Superior temporal gyrus (tissue), 1 donor: Measurements from ENCODE around the gene SYNJ2.
A peak's percentile ranks its signal among the peaks of the same experiment; 100 is the strongest.

ENCODE experiments used
- DNase-seq: peaks from one replicate; pipeline ENCODE4 v3.0.0-alpha.2; 2016; ENCODE audit errors: extremely low spot score

SYNJ2 gene

GRCh38 chr6:158010591-158011477 is 29.2 kb downstream of the SYNJ2 start:
- DNase-seq = no peak

GRCh38 chr6:158011478-158011920 is 29.8 kb downstream of the SYNJ2 start:
- peak; percentile 95 for DNase-seq

GRCh38 chr6:158011980-158012566 is 30.4 kb downstream of the SYNJ2 start:
- no peak for DNase-seq

- no peak for DNase-seq
Observed at GRCh38 chr6:158013904-158014504, 32.3 kb downstream of the SYNJ2 start.

GRCh38 chr6:158014505-158015187 is 33.0 kb downstream of the SYNJ2 start:
- DNase-seq = no peak

GRCh38 chr6:158015188-158015506 is 33.5 kb downstream of the SYNJ2 start:
- no peak for DNase-seq

- peak; percentile 70 for DNase-seq
Observed at GRCh38 chr6:158016571-158017383, 35.1 kb downstream of the SYNJ2 start.

GRCh38 chr6:158017621-158018040 is 36.0 kb downstream of the SYNJ2 start:
- no peak for DNase-seq

- DNase-seq = peak; percentile 67
Observed at GRCh38 chr6:158018041-158018771, 36.5 kb downstream of the SYNJ2 start.

GRCh38 chr6:158018851-158019361 is 37.2 kb downstream of the SYNJ2 start:
- DNase-seq = no peak

- DNase-seq = no peak
Observed at GRCh38 chr6:158019416-158019815, 37.8 kb downstream of the SYNJ2 start.

- no peak for DNase-seq
Observed at GRCh38 chr6:158020272-158020711, 38.6 kb downstream of the SYNJ2 start.

GRCh38 chr6:158020811-158021210 is 39.1 kb downstream of the SYNJ2 start:
- no peak for DNase-seq

GRCh38 chr6:158021376-158021775 is 39.7 kb downstream of the SYNJ2 start:
- no peak for DNase-seq

GRCh38 chr6:158021814-158022748 is 40.4 kb downstream of the SYNJ2 start:
- DNase-seq = no peak

- DNase-seq = no peak
Observed at GRCh38 chr6:158022749-158023596, 41.3 kb downstream of the SYNJ2 start.

GRCh38 chr6:158023597-158023939 is 41.9 kb downstream of the SYNJ2 start:
- no peak for DNase-seq

- DNase-seq = no peak
Observed at GRCh38 chr6:158024566-158025297, 43.1 kb downstream of the SYNJ2 start.
